H7 (cell line): ENCODE data around the gene SYNGR4. TPM values are rescaled to one million over a fixed set of nuclear protein-coding genes. Genes with fewer than 3 reads are reported as not detected.

Source experiments
- DNase-seq: peaks from one replicate; pipeline ENCODE4 v3.0.0; 2012
- H3K27me3 ChIP-seq: 2 replicates; pipeline ENCODE4 v1.6.0; 2011; ENCODE audit warnings: mild to moderate bottlenecking, low read length; ENCODE audit not compliant: control insufficient read depth, insufficient read depth
- H3K36me3 ChIP-seq: replicated peaks from 2 replicates; pipeline ENCODE4 v1.5.1; 2011; ENCODE audit warnings: low read length; ENCODE audit not compliant: control insufficient read depth, insufficient read depth
- H3K4me3 ChIP-seq: 2 replicates; pipeline ENCODE4 v1.5.1; 2011; ENCODE audit warnings: low read depth, mild to moderate bottlenecking, control low read depth, low read length, moderate library complexity; ENCODE audit not compliant: insufficient read depth
- total RNA-seq: library from RNA; depleted of rRNA; stranded (reverse); fragments of >200 nt; shearing (Covaris generic); gene quantifications from 2 replicates; pipeline ENCODE4 v1.2.3, GENCODE V29; 2014

SYNGR4 gene
- total RNA-seq, 1 experiment from 2014 or later = not detected

- Histone ChIP-seq H3K36me3 (no peaks in the 10 kb centered on the region), H3K27me3 (no peaks in the 10 kb centered on the region), H3K4me3 (no peak overlapping the region)
- peak; percentile 95 for DNase-seq
These were observed 12.8 kb upstream of the SYNGR4 start for GRCh38 chr19:48351341-48351752.

- DNase-seq = no peak
- Histone ChIP-seq H3K4me3 (no peak overlapping the region), H3K27me3 (no peaks in the 10 kb centered on the region), H3K36me3 (no peaks in the 10 kb centered on the region)
These were observed 10.5 kb upstream of the SYNGR4 start for GRCh38 chr19:48353677-48354076.

GRCh38 chr19:48354332-48354992 is 9.7 kb upstream of the SYNGR4 start:
- no peak for DNase-seq
- H3K36me3 ChIP-seq = no peaks in the 10 kb centered on the region
- H3K4me3 ChIP-seq = no peak overlapping the region
- no peaks in the 10 kb centered on the region for H3K27me3 ChIP-seq

- Histone ChIP-seq H3K27me3 (no peaks in the 10 kb centered on the region), H3K36me3 (no peaks in the 10 kb centered on the region), H3K4me3 (no peak overlapping the region)
- no peak for DNase-seq
These were observed 8.7 kb upstream of the SYNGR4 start for GRCh38 chr19:48355365-48355954.

GRCh38 chr19:48359123-48359522 is 5.0 kb upstream of the SYNGR4 start:
- Histone ChIP-seq H3K4me3 (no peak overlapping the region), H3K27me3 (no peaks in the 10 kb centered on the region), H3K36me3 (no peaks in the 10 kb centered on the region)
- DNase-seq = no peak

GRCh38 chr19:48361912-48362311 is 2.3 kb upstream of the SYNGR4 start:
- H3K36me3 ChIP-seq = no peaks in the 10 kb centered on the region
- DNase-seq = no peak
- no peaks in the 10 kb centered on the region; the same call in 1 of the 2 replicates for H3K27me3 ChIP-seq
- no peak overlapping the region for H3K4me3 ChIP-seq

GRCh38 chr19:48362716-48363499 is 1.3 kb upstream of the SYNGR4 start:
- Histone ChIP-seq H3K27me3 (no peaks in the 10 kb centered on the region; the same call in 1 of the 2 replicates), H3K4me3 (peak overlapping the region; percentile 78), H3K36me3 (no peaks in the 10 kb centered on the region)
- DNase-seq = peak; percentile 96

GRCh38 chr19:48363500-48363809 is 712 bp upstream of the SYNGR4 start:
- Histone ChIP-seq H3K4me3 (peak overlapping the region; percentile 78), H3K36me3 (no peaks in the 10 kb centered on the region), H3K27me3 (no peaks in the 10 kb centered on the region; the same call in 1 of the 2 replicates)
- DNase-seq = no peak

- Histone ChIP-seq H3K27me3 (no peaks in the 10 kb centered on the region; the same call in 1 of the 2 replicates), H3K36me3 (no peaks in the 10 kb centered on the region), H3K4me3 (peak overlapping the region; percentile 46)
- DNase-seq = no peak
These were observed 606 bp downstream of the SYNGR4 start for GRCh38 chr19:48364598-48365348.

- DNase-seq = no peak
- H3K27me3 ChIP-seq = no peaks in the 10 kb centered on the region; the same call in 1 of the 2 replicates
These were observed 1.4 kb downstream of the SYNGR4 start for GRCh38 chr19:48365602-48366001.

GRCh38 chr19:48367855-48368254 is 3.7 kb downstream of the SYNGR4 start:
- Histone ChIP-seq H3K4me3 (no peak overlapping the region), H3K36me3 (no peaks in the 10 kb centered on the region), H3K27me3 (no peaks in the 10 kb centered on the region; the same call in 1 of the 2 replicates)
- DNase-seq = no peak

More at GRCh38 chr19:48365602-48366001, 1.4 kb downstream of the SYNGR4 start:
- no peak overlapping the region for H3K4me3 ChIP-seq
- no peaks in the 10 kb centered on the region for H3K36me3 ChIP-seq

GRCh38 chr19:48368936-48369335 is 4.8 kb downstream of the SYNGR4 start:
- Histone ChIP-seq H3K27me3 (no peaks in the 10 kb centered on the region; the same call in 1 of the 2 replicates), H3K4me3 (no peak overlapping the region), H3K36me3 (no peaks in the 10 kb centered on the region)
- DNase-seq = no peak

- DNase-seq = no peak
- H3K36me3 ChIP-seq = no peaks in the 10 kb centered on the region
- H3K4me3 ChIP-seq = no peak overlapping the region
- H3K27me3 ChIP-seq = no peaks in the 10 kb centered on the region
These were observed 6.8 kb downstream of the SYNGR4 start for GRCh38 chr19:48370955-48371354.

- Histone ChIP-seq H3K4me3 (no peak overlapping the region), H3K36me3 (no peaks in the 10 kb centered on the region), H3K27me3 (no peaks in the 10 kb centered on the region)
- no peak for DNase-seq
These were observed 7.2 kb downstream of the SYNGR4 start for GRCh38 chr19:48371367-48371766.
